NCI-H2196 (cell line): ENCODE results near the gene TMEM238L.

Source experiments
- DNase-seq: peaks from one replicate; lab custom pipeline; 2025; ENCODE audit not compliant: unreplicated experiment; lab: John Stamatoyannopoulos, UW

The TMEM238L gene

DNA sequence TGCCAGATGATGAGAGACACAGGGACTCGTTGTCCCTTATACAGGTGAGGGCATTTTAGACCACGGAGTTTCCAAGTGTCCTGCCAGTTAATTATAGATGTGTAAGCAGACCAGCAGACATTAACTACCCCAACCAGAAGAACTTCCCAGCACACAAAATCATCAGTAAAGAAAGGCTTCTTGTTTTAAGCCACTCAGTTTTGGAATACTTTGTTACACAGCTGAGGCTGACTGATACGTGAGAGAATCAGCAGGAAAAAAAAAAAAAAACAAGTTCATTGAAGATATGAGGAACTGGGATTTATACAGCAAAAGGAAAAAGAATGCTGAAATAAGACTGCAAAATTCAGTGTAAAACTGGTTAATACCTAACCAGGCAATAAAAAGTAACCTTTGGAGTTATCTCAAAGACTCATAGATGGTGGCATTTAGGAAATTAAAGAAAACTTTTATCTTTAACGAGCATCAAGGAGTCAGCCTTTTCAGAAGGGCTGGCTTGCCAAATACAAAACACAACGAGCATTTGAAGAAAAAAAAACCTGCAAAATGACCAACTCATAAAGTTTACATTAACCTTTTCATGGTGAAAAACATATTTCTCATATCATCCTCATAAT, 28.1 kb downstream of the TMEM238L start:
- no peak for DNase-seq

DNA sequence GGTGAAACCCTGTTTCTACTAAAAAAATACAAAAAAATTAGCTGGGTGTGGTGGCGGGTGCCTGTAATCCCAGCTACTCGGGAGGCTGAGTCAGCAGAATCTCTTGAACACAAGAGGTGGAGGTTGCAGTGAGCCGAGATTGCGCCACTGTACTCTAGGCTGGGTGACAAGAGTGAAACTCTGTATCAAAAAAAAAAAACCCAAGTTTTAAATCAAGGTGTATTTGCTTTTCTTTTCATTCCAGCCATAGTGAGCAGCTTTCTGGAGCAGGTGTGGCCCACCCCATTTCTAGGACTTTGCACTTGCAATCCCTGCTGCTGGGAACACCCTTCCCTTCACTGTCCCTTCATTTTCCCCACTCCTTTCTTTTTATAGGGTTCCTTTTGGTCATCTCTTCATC, 28.8 kb downstream of the TMEM238L start:
- no peak for DNase-seq

DNA sequence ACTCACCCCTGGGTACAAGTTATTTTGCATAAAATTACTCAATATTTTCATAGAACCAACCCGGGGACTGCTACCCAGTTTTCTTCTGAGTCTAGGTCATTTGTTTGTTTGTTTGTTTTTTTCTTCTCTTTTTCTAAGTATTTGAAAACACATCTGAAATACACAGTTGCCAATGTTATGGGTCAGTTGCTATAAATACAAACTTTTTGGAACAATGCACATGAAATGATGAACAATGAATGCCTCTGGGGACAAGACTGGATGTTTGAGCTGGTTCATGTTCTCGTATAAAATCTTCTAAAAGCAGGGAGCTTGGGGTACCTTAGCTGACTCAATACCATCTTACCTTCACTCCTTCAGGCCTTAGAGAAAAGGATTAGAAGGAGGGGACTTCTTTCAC, 30.5 kb downstream of the TMEM238L start:
- no peak for DNase-seq

DNA sequence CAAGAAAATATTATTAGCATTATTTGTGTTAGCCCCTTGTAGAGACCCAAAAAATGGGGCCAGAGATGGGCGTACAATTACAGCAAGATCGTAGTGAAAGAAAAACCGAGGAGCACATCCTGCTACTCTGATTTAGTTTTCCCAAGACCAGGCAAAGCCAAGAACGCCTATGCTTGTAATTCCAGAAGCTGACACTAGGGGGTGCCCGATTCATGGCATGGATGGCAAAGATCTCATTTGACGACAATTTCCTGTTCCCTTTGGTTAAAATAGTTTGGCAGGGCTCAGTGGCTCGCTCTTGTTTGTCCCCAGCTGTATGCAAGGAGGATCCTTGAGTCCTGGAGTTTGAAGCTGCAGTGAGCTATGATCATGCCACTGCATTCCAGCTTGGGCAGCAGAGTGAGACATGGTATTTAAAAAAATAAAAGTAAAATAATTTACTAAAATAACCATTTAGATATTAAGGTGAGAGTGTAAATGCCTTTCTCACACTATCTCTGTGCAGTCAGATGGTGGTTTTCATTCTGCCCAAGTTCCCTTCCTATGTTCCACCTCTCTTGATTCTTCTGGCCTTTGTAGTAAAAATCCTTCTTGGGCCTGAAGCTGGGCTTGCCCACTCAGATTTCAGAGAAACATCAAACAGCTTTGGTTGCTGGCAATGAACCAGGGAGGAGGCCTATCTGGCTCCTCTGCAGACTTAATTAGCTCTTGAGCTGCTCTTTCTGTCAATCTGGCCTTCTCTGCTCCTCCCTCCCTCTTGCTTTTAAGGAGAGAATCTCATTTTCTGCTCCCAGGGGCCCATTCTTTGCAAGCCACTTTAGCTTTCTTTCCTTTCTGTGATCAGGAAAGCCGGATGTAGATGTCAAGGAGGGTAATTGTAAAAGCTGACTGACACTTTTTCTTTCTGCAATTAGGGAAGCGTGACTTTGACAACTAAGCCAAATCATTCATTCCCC, 31.2 kb downstream of the TMEM238L start:
- DNase-seq: no peak

DNA sequence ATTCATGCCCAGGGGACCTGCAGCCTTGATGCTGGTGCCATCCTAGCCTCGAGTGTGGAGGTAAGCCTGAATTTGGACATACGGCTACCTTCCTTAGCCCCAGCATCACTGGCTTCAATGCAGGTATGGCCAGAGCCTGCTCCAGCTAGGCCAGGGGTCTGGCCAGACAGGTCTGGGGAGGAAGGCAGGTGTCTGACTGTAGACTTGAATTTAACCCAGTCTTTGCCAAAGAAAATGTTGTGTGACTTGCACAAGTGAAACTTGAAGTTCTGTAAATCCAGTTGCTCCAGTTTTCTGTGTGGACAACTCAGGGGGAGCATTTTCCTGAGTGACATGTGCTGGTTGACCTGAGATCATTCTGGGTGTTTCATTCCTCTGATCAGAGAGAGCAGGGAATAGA, 32.8 kb downstream of the TMEM238L start:
- no peak for DNase-seq

DNA sequence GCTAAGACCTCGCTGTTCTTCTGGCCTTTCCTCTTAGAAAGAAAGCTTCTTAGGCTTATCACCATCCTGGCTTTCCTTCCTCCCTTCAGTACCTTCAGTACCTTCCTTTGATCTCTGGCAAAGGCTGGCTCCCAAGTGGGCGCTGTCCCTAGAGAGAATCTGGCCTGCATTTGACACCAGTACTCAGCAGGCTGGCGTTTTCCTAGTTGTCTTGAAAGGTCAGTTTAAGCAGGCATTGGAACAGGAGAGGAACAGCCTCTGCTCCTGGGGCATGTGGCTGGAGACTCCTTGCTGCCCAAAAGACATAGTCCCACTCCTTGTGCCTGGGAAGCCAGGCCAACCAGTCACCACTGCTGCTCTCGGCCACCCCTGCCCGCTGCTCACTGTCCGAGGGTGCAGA, 34.1 kb downstream of the TMEM238L start:
- DNase-seq: no peak

DNA sequence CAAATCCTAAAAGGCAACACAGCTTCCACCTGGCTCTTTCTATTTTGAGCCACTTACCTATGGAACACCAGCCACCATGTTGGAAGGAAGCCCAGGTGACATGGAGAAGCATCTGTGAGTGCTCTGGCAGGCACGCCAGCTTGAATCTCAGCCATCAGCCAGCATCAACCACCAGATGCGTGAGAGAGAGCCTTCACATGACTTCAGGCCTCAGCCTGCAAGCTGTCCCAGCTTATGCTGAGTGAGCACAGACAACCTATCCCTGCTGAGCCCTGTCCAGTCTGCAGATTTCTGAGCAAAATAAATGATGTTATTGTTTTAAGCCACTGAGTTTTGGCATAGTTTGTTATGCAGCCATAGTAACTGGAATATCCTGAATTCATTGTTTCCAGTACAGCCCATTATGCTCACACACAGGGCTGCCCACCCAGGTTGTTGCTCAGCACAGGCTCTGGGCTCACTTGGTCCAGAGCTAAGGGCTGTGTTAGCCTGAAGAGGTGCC, 35.1 kb downstream of the TMEM238L start:
- DNase-seq: no peak

DNA sequence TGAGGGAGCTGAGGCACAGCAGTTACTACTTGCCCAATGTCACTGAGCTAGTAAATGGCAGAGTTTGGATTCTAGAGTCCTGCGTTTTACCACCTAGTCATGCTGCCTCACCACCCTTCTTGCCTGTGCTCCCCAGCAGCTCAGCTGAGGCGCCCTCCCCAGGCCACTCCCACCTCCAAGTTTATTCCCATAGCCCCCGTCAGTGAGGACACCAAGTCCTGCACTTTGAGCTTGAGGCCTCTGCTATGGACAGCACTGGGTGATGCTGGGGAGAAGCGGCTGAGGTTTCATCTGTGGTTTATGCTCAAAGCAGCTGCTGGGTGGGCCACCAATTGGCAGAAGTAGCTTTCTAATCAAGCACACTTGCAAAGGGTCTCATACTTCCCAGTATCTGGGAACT, 36.7 kb downstream of the TMEM238L start:
- DNase-seq: no peak

DNA sequence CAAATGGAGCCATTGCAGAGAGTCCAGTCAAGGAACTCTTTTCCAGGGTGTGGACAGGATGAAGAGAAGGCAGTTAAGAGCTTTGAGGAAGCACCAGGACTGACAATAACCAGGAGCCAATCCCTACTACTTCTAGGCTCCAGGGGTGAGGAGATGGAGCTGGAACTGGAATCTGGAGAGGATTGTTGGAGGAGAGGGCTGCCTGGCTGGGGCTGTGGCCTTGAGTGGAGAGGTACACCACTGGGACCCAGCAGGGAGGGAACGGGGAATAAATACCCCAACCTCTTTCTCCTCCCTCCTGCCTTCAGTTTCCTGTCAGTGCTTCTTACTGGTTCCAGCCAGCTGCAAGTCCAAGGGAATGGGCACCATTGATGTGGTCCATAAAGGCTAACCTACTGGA, 41.9 kb downstream of the TMEM238L start:
- no peak for DNase-seq

DNA sequence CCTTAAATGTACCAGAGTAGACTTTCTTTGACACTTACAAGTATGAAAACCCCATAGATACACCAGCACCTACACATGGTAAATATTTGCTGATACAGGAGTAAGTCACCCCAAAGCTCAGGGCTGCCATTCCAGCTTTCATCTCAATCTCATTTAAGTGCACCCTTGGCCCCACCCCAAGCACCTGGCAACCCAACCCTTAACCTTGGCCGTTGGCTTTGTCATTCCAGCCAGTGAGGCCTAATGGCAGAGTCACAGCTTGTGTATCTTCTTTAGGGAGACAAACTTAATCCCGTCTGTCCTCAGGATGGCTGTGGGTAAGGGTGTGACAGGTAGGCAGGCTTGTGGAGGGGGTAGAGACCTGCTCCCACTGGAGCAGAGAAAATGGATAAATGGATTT, 42.6 kb downstream of the TMEM238L start:
- DNase-seq: no peak

DNA sequence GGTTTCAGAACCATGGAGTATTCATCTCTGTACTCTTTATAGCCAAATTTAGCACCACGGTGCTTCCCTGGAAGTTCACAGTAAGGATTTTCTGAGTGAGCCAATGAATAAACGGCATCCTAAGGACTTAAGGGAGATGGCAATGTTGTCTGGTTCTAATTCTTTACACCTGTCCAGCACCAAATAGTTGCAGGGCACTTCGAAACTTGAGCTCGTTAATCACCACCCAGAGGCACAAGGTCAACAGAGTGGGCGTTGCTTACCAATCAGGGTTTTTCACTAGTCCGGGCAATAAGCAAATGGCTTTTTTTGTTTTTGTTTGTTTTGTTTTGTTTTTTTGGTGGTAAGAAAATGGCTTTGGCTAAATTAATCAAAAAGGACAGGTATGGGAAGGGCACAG, 45.8 kb downstream of the TMEM238L start:
- no peak for DNase-seq

DNA sequence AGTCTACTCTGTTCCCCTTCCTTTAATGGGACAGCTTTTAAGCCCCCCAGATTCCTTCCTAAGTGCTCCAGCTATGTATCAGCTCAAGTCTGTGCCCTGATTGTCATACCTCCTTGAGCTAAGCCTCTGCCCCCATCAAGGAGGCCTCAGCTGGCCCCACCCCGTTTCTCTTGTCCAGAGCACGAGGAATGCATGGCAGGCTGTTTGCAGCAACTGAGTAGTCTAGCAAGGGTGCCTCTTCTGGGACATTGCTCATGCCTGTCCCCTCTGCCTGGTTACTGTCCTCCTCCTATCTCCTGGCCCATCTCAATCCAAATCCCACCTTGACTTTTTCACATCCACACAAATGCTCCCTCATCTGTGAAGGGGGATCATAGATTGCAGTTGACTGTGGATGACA, 46.3 kb downstream of the TMEM238L start:
- no peak for DNase-seq

DNA sequence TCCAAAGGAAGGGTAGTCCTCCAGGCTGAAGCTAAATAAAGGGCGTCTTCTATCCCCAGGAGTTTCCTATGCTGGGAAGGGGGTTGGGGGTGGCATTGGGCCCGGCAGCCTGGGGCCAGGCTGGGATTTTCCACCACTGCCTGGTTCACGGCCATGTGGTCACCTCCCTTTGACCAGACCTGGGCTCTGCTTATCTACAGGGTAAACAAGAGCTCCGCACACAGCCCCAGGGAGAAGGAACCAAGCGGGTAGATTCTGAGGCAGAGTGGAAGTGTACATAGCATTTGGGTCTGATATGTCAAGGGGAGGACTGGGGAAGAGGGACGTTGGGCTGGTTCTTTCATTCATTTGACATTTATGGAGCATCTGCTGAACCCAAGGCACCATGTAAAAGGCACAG, 46.8 kb downstream of the TMEM238L start:
- DNase-seq: no peak

DNA sequence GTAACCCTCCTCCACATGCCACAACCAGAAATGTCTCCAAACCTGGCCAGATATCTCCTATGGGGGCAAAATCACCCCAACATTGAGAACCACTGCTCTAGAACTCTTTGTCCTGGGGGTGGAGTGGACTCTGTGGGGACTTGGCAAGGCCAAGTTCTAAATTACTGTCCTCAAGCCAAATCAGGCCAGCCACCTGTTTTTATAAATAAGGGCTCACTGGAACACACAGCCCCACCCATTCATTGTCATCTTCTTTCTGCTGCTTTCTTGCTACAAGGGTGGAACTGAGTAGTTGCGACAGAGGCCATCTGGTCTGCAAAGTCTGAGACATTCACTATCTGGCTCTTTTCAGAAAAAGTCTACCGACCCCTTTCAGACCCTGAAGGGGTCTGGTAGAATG, 47.3 kb downstream of the TMEM238L start:
- no peak for DNase-seq

DNA sequence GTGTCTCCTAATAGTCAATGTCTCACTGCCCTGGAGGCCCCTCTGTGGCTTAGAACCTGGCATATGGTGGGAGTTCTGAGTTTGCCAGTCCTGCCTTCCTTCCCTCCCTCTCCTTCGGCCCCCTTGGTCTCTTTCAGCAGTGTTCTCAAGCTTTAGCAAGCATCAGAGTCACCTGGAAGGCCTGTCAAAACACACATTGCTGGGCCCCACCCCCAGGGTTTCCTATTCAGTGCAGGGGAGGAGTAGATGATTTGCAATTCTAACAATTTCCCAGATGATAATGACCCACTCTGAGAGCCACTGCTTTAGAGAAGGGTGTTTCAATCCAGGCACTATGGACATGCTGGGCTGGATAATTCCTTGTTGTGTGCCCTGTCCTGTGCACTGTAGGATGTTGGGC, 47.7 kb downstream of the TMEM238L start:
- no peak for DNase-seq

DNA sequence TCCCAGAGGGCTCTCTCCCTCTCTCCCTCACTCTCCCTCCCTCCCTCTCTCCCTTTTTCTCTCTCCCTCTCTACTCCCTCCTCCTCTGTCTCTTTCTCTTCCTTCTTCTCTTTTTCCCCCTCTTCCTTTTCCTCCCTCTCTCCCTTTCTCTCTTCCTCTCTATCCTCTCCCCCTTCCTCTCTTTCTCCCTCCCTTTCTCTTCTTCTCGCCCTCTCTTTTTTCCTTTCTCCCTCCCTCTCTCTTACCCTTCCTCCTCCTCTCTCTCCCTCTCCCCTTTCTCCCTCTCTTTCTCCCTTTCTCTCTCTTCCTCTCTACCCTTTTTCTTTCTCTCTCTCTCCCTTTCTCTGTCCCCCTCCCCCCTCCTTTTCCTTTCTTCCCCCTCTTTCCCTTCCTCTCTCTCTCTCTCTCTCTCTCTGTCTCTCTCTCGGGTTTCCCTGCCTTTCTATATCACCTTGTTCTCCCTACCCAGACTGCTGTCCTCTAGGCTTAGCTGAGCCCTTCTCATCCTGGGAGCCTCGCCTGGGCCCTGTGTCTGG, 48.2 kb downstream of the TMEM238L start:
- DNase-seq: no peak

DNA sequence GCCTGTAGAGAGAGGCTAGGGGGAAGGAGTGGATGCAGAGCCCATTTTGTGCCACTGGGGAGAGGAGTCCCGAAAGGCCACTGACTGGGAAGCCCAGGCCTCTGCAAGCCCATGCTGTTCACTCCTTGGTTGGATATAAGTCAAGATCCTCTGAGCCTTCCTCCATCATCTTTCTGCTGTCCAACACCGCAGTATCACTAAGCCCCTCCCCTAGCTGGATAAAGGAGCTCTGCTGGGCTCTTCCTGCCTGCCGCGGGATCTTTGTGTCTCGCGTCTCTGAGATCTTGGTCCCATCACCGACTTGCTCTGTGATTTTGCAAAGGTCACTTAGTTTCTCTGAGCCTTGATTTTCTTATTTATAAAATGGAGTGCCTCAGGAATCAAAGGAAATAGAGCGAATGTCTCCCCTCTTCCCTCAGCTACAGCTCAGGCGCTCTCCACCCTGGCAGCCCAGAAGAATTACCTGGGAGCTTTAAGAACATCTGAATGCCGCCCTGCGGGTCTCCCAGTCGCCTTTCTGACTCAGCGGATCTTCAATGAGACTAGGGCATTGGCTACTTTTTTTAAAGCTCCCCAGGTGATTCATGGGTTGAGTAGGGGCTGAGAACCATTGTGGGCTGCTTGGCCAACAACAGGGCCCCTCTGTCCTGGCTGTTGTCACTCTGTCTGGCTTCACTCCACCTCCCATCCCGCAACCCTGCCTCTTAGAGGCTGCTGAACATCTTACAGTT, 48.9 kb downstream of the TMEM238L start:
- DNase-seq: no peak

DNA sequence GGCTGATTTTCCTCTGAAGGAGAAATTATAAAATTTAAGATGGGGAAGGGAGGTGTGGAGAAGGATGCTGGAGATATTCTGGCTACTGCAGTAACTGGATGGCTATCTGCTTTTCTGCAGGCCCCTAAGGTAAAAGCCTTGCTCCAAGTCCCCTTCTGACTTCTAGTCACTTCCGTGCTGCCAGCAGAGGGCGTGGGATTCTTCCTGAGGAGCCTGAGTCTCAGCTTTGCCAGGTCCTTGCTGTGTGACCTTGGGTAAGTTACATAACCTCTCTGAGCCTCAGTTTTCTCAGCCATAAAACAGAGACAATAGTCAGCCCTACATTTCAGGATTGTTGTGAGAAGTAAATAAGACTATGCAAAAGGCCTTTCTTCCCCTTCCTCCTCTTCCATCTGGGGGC, 49.8 kb downstream of the TMEM238L start:
- DNase-seq: no peak

DNA sequence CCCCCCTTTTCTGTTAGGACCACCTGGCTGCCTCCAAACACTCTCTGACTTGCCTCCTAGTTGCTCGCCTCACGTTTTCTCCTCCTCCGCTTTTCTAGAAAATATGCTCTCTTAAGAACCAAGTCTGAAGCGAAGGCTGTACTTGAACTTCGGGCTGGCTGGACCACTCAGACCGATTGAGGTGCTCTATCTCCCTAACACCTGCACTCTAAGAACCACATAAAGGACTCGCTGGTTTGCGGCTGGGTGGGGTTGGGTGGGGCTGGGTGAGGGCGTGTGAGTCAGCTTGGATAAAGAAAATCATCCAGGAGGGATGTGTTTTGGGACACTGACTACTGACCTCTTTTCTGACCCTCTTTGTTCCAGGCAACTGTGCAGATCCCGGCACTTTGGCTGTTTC, 51.2 kb downstream of the TMEM238L start:
- DNase-seq: no peak

DNA sequence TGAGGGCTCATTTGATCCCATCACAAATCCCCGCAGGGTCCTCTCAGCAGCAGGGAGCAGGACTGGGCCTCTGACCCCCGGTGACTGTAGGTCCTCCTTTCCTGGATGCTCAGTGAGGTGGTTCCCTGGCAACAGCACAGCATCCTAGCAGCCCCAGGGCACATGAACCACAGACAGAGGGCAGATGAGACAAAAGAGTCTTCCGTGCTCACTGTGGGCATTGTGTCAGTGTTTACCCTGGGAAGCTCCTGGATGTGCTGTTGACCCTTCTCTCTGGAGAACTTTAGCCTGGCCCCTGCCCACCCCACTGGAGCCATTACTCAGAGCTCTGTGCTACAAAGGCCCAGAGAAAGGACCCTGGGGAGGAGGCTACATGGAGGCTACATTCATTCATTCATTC, 52.3 kb downstream of the TMEM238L start:
- no peak for DNase-seq

DNA sequence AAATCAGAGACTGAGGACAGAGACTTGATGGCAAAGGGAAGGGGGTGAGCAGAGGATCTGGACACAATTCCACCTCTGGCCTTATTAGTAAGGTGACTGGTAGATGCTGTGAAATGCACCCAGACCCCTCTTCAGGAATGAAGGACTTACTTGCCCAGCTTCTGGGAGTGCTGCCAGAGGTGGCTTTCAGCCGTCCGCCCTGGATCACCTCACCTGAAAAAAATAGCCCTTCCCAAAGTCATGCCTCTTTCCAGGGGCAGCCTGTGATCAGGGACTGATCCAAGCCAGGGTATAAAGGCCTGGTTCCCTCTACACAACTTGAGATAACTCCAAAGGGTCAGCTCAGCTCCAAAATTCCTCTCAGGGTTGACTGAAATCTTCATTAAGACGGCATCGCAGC, 53.7 kb downstream of the TMEM238L start:
- no peak for DNase-seq
